ENCODE measurements around the gene TRIM71.
"Not testable (repeated sequence)": the region's sequence is repeated elsewhere in the genome, so short reads cannot be mapped to it uniquely, and the experiment has no call there.

The TRIM71 gene

DNA sequence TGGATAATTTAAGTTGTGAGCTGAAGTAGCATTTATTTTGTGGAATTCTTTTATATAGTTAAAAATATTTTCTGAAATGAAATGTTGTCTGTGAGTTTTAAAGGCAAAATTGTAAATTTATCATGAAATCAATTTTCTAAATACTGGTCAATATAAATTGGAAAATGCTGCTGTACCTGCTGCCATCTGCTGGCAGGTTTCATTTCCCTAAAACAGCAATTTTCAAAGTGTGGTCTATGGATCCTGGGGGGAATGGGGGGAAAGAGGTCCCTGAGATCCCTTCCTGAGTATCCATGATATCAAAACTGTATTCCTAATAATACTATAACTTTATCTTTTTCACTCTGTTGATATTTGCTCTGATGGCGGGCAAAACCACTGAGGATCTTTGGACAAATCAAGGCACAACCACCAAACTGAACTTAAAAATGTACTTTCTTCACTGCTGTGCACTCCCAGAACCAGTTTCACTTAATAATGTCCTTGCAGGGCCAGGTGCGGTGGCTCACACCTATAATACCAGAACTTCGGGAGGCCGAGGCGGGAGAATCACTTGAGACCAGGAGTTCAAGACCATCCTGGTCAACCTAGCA is 116.4 kb downstream of the TRIM71 start:
- DNase-seq (ENCODE audit: low read depth in 3 of 3) = no peak

GRCh38 chr3:32937331-32937730 is 119.5 kb downstream of the TRIM71 start:
- DNase-seq (ENCODE audit: low read depth in 3 of 3) = no peak

DNA sequence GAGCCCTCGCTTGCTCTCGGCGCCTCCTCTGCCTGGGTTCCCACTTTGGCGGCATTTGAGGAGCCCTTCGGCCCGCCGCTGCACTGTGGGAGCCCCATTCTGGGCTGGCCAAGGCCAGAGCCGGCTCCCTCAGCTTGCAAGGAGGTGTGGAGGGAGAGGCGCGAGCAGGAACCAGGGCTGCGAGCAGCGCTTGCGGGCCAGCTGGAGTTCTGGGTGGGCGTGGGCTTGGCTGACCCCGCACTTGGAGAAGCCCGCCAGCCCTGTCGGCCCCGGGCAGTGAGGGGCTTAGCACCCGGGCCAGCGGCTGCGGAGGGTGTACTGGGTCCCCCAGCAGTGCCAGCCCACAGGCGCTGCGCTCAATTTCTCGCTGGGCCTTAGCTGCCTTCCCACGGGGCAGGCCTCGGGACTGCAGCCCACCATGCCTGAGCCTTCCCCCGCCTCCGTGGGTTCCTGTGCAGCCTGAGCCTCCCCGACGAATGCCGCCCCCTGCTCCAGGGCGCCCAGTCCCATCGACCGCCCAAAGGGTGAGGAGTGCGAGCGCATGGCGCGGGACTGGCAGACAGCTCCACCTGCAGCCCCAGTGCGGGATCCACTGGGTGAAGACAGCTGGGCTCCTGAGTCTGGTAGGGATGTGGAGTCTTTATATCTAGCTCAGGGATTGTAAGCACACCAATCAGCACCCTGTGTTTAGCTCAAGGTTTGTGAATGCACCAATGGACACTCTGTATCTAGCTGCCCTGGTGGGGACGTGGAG is 121.9 kb downstream of the TRIM71 start:
- DNase-seq (ENCODE audit: low read depth in 3 of 3) = not testable (repeated sequence)

DNA sequence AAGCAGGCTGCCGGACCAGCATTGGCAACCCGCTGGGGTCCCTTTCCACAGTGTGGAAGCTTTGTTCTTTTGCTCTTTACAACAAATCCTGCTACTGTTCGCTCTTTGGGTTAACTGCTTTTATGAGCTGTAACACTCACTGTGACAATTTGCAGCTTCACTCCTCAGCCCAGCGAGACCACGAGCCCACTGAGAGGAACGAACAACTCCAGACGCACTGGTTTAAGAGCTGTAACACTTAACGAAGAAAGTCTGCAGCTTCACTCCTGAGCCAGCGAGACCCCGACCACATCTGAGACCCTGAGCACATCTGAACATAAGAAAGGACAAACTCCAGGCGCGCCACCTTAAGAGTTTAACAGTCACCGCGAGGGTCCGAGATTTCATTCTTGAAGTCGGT is 122.9 kb downstream of the TRIM71 start:
- no peak for DNase-seq (ENCODE audit: low read depth in 3 of 3)

DNA sequence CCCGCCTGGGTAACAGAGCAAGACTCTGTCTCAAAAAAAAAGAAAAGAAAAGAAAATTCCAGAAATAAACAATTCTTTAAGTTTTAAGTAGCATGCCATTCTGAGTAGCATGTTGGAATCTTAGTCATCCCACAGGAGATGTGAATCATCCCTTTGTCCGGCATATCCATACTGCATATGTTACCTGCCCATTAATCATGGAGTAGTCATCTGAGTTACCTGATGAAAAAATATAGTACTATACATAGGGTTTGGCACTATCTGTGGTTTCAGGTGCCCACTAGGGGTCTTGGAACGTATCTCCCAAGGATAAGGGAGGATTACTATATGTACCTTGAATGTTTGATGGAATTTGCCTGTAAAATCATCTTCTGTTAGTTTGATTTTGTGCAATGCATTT is 127.3 kb downstream of the TRIM71 start:
- DNase-seq (ENCODE audit: low read depth in 3 of 3) = no peak

DNA sequence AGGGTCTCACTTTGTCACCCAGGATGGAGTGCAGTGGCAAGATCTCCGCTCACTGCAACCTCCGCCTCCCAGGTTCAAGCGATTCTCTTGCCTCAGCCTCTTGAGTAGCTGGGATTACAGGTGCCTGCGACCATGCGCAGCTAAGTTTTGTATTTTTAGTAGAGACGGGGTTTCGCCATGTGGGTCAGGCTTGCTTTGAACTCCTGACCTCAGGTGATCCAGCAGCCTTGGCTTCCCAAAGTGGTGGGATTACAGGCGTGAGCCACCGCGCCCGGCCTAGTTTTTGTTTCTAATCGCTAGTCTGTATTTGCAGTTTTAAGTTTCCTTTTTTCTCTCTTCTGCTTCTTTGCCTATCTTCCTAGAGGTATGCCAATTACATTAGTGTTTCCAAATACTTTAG is 127.8 kb downstream of the TRIM71 start:
- not testable (repeated sequence) for DNase-seq (ENCODE audit: low read depth in 3 of 3)

GRCh38 chr3:32946973-32947788 is 129.4 kb downstream of the TRIM71 start:
- no peak for DNase-seq (ENCODE audit: low read depth in 3 of 3)

Data from stimulated activated CD4-positive, alpha-beta T cell treated with anti-CD3 and anti-CD28 coated beads, TNF-alpha, amount 100 ng/mL, for 48 hours (primary cell).